GM21737 (cell line): Measurements from ENCODE around the gene PAM.

Experiments used
- ATAC-seq: cut with Tn5 transposase; IDR thresholded peaks from one replicate; pipeline ENCODE4 v1.9.1; 2021; ENCODE audit warnings: mild to moderate bottlenecking, moderate library complexity; ENCODE audit not compliant: unreplicated experiment

PAM gene

GRCh38 chr5:102807878-102808502 lies 52.9 kb downstream of the PAM start:
- no peak for ATAC-seq

- no peak for ATAC-seq
Measured at GRCh38 chr5:102809033-102809432, 53.9 kb downstream of the PAM start.

- no peak for ATAC-seq
Measured at GRCh38 chr5:102811972-102812371, 56.9 kb downstream of the PAM start.

DNA sequence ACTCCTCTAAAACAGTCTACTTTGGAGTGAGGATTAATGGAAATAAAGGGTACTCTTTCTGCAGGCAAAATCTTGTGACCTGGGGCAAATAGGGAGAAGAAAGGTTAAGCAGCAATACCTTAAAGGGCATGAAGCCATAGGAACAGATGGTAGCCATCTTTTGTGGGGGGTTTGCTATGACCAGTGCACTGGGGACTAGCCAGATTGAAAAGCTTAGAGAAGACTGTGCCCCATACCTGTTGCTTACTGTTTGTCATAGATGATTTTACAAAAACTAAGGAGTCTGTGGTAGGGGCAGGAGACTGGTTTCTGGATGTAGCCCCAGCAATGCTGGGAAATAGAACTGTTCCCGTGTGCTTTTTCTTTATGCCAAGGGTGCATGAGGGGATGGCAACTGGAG lies 58.6 kb downstream of the PAM start:
- no peak for ATAC-seq

DNA sequence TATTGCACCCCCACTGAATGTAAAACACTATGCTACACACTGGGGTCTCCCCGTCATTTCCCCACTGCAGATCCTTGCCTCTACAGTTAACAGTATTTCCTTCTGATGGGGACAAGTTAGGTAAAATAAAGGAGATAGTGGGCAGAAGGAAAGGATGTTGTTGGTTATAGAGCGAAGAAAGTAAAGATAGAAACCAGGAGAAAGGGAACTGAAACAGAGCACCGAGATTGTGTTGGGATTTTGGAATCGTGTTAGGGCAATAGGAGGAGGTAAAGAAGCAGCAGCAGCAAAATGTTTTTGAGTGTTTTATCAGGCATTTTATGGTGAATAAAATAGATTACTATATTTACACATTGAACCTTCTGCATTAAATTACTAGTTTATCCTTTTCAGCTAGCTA lies 60.0 kb downstream of the PAM start:
- ATAC-seq, result no peak

GRCh38 chr5:102815540-102816332 lies 60.6 kb downstream of the PAM start:
- no peak for ATAC-seq

DNA sequence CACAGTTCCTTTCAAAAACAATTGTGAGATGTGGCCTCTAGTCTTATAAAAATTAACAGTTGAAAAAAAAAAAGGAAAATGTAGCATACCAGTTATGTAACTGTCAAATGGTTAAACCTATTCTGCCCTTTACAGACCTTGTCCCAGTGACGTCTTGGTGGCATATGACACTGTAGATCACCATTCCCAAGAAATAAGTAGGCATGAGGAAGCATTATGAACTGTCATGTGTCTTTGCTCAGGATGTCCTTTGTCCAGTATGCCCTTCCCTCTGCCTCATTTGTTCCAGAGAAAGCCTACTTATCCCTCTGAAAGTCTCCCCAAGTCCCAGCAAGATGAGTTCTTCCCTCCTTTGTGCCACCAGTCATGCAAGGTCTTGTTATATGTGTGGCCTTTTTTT lies 63.2 kb downstream of the PAM start:
- ATAC-seq, result no peak

DNA sequence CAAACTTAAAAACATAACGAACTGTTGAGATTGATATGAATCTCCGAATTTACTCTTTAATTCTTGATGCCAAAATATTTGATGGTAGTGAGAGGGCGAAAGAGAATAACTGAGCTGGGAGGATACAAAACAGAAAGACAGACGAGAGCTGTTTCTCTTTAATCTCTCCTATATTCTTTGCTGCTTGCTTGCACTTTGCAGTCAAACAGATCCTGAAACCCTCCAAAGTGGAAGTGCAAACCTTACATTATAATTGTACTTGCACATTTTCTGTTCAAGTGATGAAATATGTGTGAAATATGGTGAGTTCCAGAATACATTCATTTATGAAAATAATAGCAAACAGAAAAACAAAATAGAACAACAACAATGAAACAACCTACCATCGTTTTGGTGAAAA lies 63.8 kb downstream of the PAM start:
- ATAC-seq, result no peak

DNA sequence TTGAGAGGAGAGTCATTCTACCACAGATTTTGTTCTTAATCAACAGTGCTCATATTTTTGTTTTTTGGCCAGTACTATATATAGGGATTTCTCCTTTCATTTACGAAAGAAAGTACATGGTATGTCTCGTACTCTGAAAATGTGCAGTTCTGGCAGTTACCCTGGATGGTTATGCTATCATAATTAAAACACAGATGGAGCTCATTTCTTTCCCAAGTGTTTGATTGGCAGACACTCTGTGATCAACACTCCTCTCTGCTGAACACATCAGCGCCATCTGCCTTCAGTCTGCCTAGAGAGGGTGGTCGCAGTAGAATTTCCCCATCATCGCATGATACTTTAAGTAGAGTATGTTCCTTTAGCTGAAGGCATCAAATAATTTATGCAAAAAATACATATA lies 64.5 kb downstream of the PAM start:
- no peak for ATAC-seq

DNA sequence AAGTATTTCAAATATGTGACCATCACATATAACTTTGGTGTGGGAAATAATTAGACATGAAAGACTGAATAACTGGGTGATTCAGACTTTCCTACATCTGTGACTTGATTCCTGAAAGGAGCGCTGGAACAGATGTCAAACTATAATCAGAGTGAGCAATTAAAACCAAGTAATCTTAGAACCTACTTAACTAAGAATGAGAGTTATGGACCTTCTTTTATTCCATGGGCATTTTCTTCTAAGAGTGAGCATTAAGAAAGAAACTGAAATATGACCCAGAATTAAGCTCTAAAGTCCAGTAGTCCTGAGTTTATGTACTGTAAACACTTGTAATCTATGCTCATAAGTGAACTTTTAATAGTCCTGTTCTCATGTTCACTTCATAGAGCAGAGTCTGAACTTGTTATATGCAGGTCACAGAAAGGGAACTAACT lies 68.4 kb downstream of the PAM start:
- ATAC-seq, result no peak

- ATAC-seq, result no peak
Measured at GRCh38 chr5:102826629-102827028, 71.5 kb downstream of the PAM start.

DNA sequence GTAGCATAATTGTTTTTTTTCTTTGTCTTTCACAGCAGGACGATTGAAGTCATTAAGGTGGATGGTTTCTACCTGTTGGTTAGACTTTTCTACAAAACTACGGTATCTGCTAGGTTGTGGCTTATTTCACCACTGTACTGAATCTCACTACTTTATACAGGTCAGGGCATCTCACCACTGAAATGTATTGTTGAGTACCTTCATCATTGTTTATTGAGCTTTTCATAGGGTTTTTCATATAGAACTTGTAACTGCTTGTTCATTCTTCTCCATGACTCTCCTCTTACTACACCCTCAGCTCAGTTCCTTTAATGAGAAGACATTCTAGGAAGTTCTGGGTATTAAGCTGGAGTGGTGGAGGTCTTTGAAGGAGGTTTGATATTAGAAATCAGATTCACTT lies 75.1 kb downstream of the PAM start:
- no peak for ATAC-seq

DNA sequence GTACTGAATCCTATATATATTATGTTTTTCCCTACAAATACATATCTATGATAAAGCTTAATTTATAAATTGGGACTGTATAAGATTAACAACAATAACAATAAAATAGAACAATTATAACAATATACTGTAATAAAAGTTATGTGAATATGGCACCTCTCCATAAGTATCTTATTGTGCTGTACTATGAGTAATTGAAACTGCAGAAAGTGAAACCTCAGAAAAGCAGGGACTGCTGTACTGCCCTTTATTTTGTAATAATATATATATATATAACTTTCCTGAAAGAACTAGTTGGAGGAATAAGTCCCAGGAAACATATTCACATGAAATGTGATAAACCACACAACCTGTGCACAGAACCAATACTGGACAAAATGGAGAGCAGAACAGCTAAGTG lies 77.3 kb downstream of the PAM start:
- no peak for ATAC-seq

- ATAC-seq, result no peak
Measured at GRCh38 chr5:102833146-102833545, 78.0 kb downstream of the PAM start.

- ATAC-seq, result no peak
Measured at GRCh38 chr5:102834438-102834964, 79.4 kb downstream of the PAM start.

- no peak for ATAC-seq
Measured at GRCh38 chr5:102835717-102836116, 80.6 kb downstream of the PAM start.

GRCh38 chr5:102841021-102841420 lies 85.9 kb downstream of the PAM start:
- no peak for ATAC-seq

DNA sequence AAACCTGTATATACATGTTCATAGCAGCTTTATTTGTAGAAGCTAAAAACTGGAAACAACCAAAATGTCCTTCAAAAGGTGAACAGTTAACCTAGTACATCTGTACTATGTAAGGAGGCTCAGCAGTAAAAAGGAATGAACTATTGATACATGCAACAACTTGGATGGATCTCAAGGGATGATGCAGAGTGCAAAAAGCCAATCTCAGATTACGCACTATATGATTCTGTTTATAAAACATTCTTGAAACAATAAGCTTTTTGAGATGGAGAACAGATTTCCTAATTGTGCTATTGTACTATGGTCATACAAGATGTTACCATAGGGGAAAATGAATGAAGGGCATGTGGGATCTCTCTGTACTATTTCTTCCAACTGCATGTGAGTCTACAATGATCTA lies 88.9 kb downstream of the PAM start:
- ATAC-seq, result no peak

- ATAC-seq, result no peak
Measured at GRCh38 chr5:102845041-102845440, 89.9 kb downstream of the PAM start.

- no peak for ATAC-seq
Measured at GRCh38 chr5:102850503-102850902, 95.4 kb downstream of the PAM start.

DNA sequence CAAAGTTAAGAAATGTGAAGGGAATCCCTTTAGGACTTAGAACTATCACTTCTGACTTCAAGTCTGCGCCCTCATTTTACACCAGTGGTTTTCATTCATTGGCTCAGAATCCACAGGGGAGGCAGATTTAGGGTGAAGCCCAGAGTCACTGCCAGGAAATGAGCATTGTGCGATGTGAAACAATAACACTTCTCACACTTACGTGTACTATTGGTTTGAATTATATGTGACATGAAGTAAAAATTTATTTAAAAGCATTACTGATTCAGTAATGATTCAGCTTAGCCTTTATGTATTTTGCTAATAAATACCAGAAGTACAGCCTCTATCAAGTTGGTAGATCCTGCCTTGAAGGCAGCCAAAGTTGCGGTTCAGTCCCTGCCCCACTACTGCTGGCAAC lies 98.6 kb downstream of the PAM start:
- no peak for ATAC-seq

DNA sequence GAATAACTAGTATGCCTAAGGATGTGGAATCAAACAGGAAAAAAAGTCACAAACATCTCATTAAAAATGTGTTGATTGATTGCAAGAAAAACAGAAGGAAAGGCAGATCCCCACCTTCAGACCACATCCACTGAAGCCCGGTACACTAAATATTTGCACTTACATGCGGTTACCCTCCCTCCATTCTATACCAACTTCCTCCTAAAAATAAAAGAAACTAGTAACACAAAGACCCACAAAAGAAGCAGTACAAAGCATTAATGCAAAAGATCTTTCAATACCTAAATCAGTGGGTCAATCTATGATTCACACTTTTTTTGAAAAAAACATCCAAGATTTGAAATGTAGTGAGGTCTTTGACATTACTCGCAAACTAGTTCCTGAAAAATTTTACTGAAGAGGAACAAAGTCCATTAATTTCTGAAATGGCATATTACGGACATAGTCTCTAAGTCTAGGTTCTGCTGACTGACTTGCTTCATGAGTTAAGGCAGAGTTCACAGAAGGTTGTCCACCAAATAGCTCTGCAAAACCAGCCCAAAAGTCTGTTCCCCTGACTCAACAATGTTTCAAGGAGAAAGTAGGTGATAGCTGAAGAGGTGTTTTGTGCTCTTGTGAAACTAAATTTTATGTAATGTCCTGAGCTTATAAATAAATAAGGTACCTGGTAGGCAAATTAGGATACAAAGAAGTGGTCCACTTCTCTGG lies 100.7 kb downstream of the PAM start:
- no peak for ATAC-seq
